GM20000 (cell line): ENCODE measurements around the gene ARMH3.

Source experiments
- DNase-seq: peaks from one replicate; pipeline ENCODE4 v3.0.0; 2012; ENCODE audit warnings: low spot score
- CTCF ChIP-seq: IDR thresholded peaks from 2 replicates; pipeline ENCODE4 v1.5.1; 2012; ENCODE audit warnings: mild to moderate bottlenecking, control low read depth; ENCODE audit errors: extremely low read depth, missing control alignments

The ARMH3 gene

GRCh38 chr10:101840102-101840684, 215.8 kb downstream of the ARMH3 start:
- peak; percentile 47 for DNase-seq
- TF ChIP-seq CTCF, result no peak

- DNase-seq, result peak; percentile 88
- no peak for TF ChIP-seq CTCF
These were observed 216.4 kb downstream of the ARMH3 start for GRCh38 chr10:101839416-101840063.

GRCh38 chr10:101839002-101839401, 217.0 kb downstream of the ARMH3 start:
- no peak for TF ChIP-seq CTCF
- no peak for DNase-seq

GRCh38 chr10:101838416-101838970, 217.5 kb downstream of the ARMH3 start:
- TF ChIP-seq CTCF, result no peak
- DNase-seq, result no peak

GRCh38 chr10:101837748-101838147, 218.2 kb downstream of the ARMH3 start:
- TF ChIP-seq CTCF, result no peak

GRCh38 chr10:101835362-101835761, 220.6 kb downstream of the ARMH3 start:
- DNase-seq, result no peak
- no peak for TF ChIP-seq CTCF

More at GRCh38 chr10:101837748-101838147, 218.2 kb downstream of the ARMH3 start:
- DNase-seq, result no peak

GRCh38 chr10:101834341-101834740, 221.6 kb downstream of the ARMH3 start:
- TF ChIP-seq CTCF, result no peak
- no peak for DNase-seq
